ENCODE data around the gene SYCP3.

SYCP3 gene

GRCh38 chr12:101738920-101739665 is at the start of gene SYCP3:
Gene SYCP3 (minus strand): TSS chr12:101739462. CDS start chr12:101737935, 1,527 bp downstream.
- DNase-seq (ENCODE audit: low read depth): no peak
- H3K4me3 ChIP-seq (ENCODE audit: low read depth, low read length): no peak within 1 kb of the TSS
- no peak for TF ChIP-seq CTCF (IDR thresholded peaks at IDR 0.05; ENCODE audit: low read depth, low read length, missing control alignments)

- no peak for TF ChIP-seq CTCF (IDR thresholded peaks at IDR 0.05; ENCODE audit: low read depth, low read length, missing control alignments)
- no peak for DNase-seq (ENCODE audit: low read depth)
- no peak overlapping the region for H3K4me3 ChIP-seq (ENCODE audit: low read depth, low read length)
Measured at GRCh38 chr12:101785671-101786070, 46.4 kb upstream of the SYCP3 start.

- TF ChIP-seq CTCF (IDR thresholded peaks at IDR 0.05; ENCODE audit: low read depth, low read length, missing control alignments): no peak
- H3K4me3 ChIP-seq (ENCODE audit: low read depth, low read length): no peak overlapping the region
- DNase-seq (ENCODE audit: low read depth): no peak
Measured at GRCh38 chr12:101784376-101784775, 45.1 kb upstream of the SYCP3 start.

- H3K4me3 ChIP-seq (ENCODE audit: low read depth, low read length): no peak overlapping the region
- TF ChIP-seq CTCF (IDR thresholded peaks at IDR 0.05; ENCODE audit: low read depth, low read length, missing control alignments): no peak
- no peak for DNase-seq (ENCODE audit: low read depth)
Measured at GRCh38 chr12:101783838-101784237, 44.6 kb upstream of the SYCP3 start.

GRCh38 chr12:101783150-101783549 is 43.9 kb upstream of the SYCP3 start:
- no peak for TF ChIP-seq CTCF (IDR thresholded peaks at IDR 0.05; ENCODE audit: low read depth, low read length, missing control alignments)
- no peak overlapping the region for H3K4me3 ChIP-seq (ENCODE audit: low read depth, low read length)
- no peak for DNase-seq (ENCODE audit: low read depth)

- DNase-seq (ENCODE audit: low read depth): no peak
- no peak for TF ChIP-seq CTCF (IDR thresholded peaks at IDR 0.05; ENCODE audit: low read depth, low read length, missing control alignments)
- no peak overlapping the region for H3K4me3 ChIP-seq (ENCODE audit: low read depth, low read length)
Measured at GRCh38 chr12:101782273-101782731, 43.0 kb upstream of the SYCP3 start.

GRCh38 chr12:101781834-101782233 is 42.6 kb upstream of the SYCP3 start:
- no peak overlapping the region for H3K4me3 ChIP-seq (ENCODE audit: low read depth, low read length)
- no peak for DNase-seq (ENCODE audit: low read depth)
- no peak for TF ChIP-seq CTCF (IDR thresholded peaks at IDR 0.05; ENCODE audit: low read depth, low read length, missing control alignments)

Data from GM12864 (cell line).